ENCODE measurements around the gene MPP3.
A peak's percentile ranks its signal among the peaks of the same experiment; 100 is the strongest.
"Not testable (repeated sequence)": the region's sequence is repeated elsewhere in the genome, so short reads cannot be mapped to it uniquely, and the experiment has no call there.

The MPP3 gene

GRCh38 chr17:43798024-43798423 lies 34.9 kb downstream of the MPP3 start:
- DNase-seq, result not testable (repeated sequence)

- DNase-seq, result not testable (repeated sequence)
Measured at GRCh38 chr17:43792668-43793067, 40.3 kb downstream of the MPP3 start.

- DNase-seq, result peak; percentile 91
Measured at GRCh38 chr17:43791589-43791988, 41.4 kb downstream of the MPP3 start.

- no peak for DNase-seq
Measured at GRCh38 chr17:43790311-43790940, 42.5 kb downstream of the MPP3 start.

GRCh38 chr17:43789482-43789881 lies 43.5 kb downstream of the MPP3 start:
- no peak for DNase-seq

GRCh38 chr17:43788540-43788939 lies 44.4 kb downstream of the MPP3 start:
- DNase-seq, result no peak

GRCh38 chr17:43787728-43788127 lies 45.2 kb downstream of the MPP3 start:
- no peak for DNase-seq

- DNase-seq, result no peak
Measured at GRCh38 chr17:43784628-43785101, 48.3 kb downstream of the MPP3 start.

GRCh38 chr17:43784068-43784467 lies 48.9 kb downstream of the MPP3 start:
- no peak for DNase-seq

GRCh38 chr17:43782913-43783680 lies 49.8 kb downstream of the MPP3 start:
- DNase-seq, result no peak

GRCh38 chr17:43780135-43780534 lies 52.8 kb downstream of the MPP3 start, which contains the start of gene CFAP97D1:
TSS of gene CFAP97D1 (plus strand) at chr17:43780435. CDS start at chr17:43780463, 28 bp downstream.
- no peak for DNase-seq

- DNase-seq, result peak; percentile 35
Measured at GRCh38 chr17:43779145-43780125, 53.5 kb downstream of the MPP3 start.

- peak; percentile 19 for DNase-seq
Measured at GRCh38 chr17:43778337-43779144, 54.4 kb downstream of the MPP3 start, which contains the start of gene DUSP3. TSS of gene DUSP3 (minus strand) at chr17:43778977. CDS start at chr17:43778924, 53 bp downstream.

GRCh38 chr17:43774304-43775250 lies 58.4 kb downstream of the MPP3 start:
- DNase-seq, result no peak

- DNase-seq, result no peak
Measured at GRCh38 chr17:43772877-43773648, 59.9 kb downstream of the MPP3 start.

GRCh38 chr17:43771463-43771862 lies 61.5 kb downstream of the MPP3 start:
- DNase-seq, result no peak

GRCh38 chr17:43770957-43771356 lies 62.0 kb downstream of the MPP3 start:
- no peak for DNase-seq

- no peak for DNase-seq
Measured at GRCh38 chr17:43769859-43770258, 63.1 kb downstream of the MPP3 start.

GRCh38 chr17:43769426-43769825 lies 63.5 kb downstream of the MPP3 start:
- no peak for DNase-seq

- DNase-seq, result no peak
Measured at GRCh38 chr17:43768943-43769342, 64.0 kb downstream of the MPP3 start.
